IMR-90 (cell line): Measurements from ENCODE around the gene LYRM9. TPM values are rescaled to one million over a fixed set of nuclear protein-coding genes. Genes with fewer than 3 reads are reported as not detected.

Experiments used
- ATAC-seq: fragments of 200-7000 bp; cut with Tn5 transposase; 2 replicates; pipeline ENCODE4 v1.9.1; 2020; ENCODE audit warnings: low read depth, mild to moderate bottlenecking, moderate library complexity
- BruUV-seq: library from RNA; stranded (reverse); fragments of 400-500 nt; replicated peaks from 2 replicates; lab custom pipeline; 2021; lab: Mats Ljungman, UMichigan
- CTCF ChIA-PET: fragments of 300-600 bp; formaldehyde crosslinking; extraction: SDS; loops from one replicate; lab custom pipeline; 2021; ENCODE audit warnings: antibody characterized with exemption; lab: Yijun Ruan, JAX
- POLR2A ChIA-PET: fragments of 300-600 bp; sonication (Branson Sonifier 250); formaldehyde crosslinking; loops from one replicate; lab custom pipeline; 2022; ENCODE audit warnings: antibody characterized with exemption; ENCODE audit not compliant: unreplicated experiment; lab: Charles Lee
- DNase-seq: peaks from one replicate; pipeline ENCODE4 v3.0.0; 2013
- H2AFZ ChIP-seq: replicated peaks from 2 replicates; pipeline ENCODE3; 2013; ENCODE audit warnings: low read length, mild to moderate bottlenecking; ENCODE audit not compliant: poor library complexity
- H2AK5ac ChIP-seq: 2 replicates; pipeline ENCODE4 v1.6.1; 2013; ENCODE audit warnings: low read depth, low read length, inconsistent platforms
- H2AK9ac ChIP-seq: replicated peaks from 2 replicates; pipeline ENCODE3; 2013; ENCODE audit warnings: mild to moderate bottlenecking, low read depth, low read length, moderate library complexity; ENCODE audit not compliant: poor library complexity
- H2BK120ac ChIP-seq: 2 replicates; pipeline ENCODE4 v1.6.1; 2013; ENCODE audit warnings: low read depth, low read length, inconsistent platforms
- H2BK15ac ChIP-seq: 3 replicates; pipeline ENCODE4 v1.6.1; 2013; ENCODE audit warnings: low read depth, low read length, inconsistent platforms
- H2BK20ac ChIP-seq: 2 replicates; pipeline ENCODE4 v1.6.1; 2013; ENCODE audit warnings: low read depth, mild to moderate bottlenecking, inconsistent platforms, low read length, moderate library complexity
- H2BK5ac ChIP-seq: 2 replicates; pipeline ENCODE4 v1.6.1; 2013; ENCODE audit warnings: mild to moderate bottlenecking, low read depth, low read length, inconsistent platforms; ENCODE audit not compliant: poor library complexity, severe bottlenecking
- H3K14ac ChIP-seq: replicated peaks from 2 replicates; pipeline ENCODE4 v1.6.1; 2013; ENCODE audit warnings: low read depth, low read length, inconsistent platforms
- H3K18ac ChIP-seq: 2 replicates; pipeline ENCODE4 v1.6.1; 2013; ENCODE audit warnings: low read depth, low read length, control low read depth
- H3K23ac ChIP-seq: 2 replicates; pipeline ENCODE4 v1.6.1; 2013; ENCODE audit warnings: low read depth, low read length, inconsistent platforms
- H3K27ac ChIP-seq: 2 replicates; pipeline ENCODE4 v1.5.1; 2013; ENCODE audit warnings: mild to moderate bottlenecking, control low read depth, low read length; ENCODE audit not compliant: insufficient read depth
- H3K27me3 ChIP-seq: 2 replicates; pipeline ENCODE4 v1.6.1; 2013; ENCODE audit warnings: low read length; ENCODE audit not compliant: control insufficient read depth, insufficient read depth
- H3K36me3 ChIP-seq: 2 replicates; pipeline ENCODE4 v1.6.1; 2013; ENCODE audit warnings: low read length, mixed read lengths; ENCODE audit not compliant: control insufficient read depth, insufficient read depth
- H3K4ac ChIP-seq: 2 replicates; pipeline ENCODE4 v1.6.1; 2013; ENCODE audit warnings: low read depth, low read length, inconsistent platforms
- H3K4me1 ChIP-seq: 2 replicates; pipeline ENCODE4 v1.6.1; 2013; ENCODE audit warnings: low read length, mixed read lengths; ENCODE audit not compliant: control insufficient read depth, insufficient read depth
- H3K4me2 ChIP-seq: 2 replicates; pipeline ENCODE4 v1.6.1; 2013; ENCODE audit warnings: low read depth, mild to moderate bottlenecking, control low read depth, low read length, moderate library complexity
- H3K4me3 ChIP-seq: 2 replicates; pipeline ENCODE4 v1.5.1; 2013; ENCODE audit warnings: low read depth, mild to moderate bottlenecking, control low read depth, low read length, moderate library complexity; ENCODE audit not compliant: insufficient read depth
- H3K56ac ChIP-seq: 2 replicates; pipeline ENCODE4 v1.6.1; 2013; ENCODE audit warnings: low read length, inconsistent platforms; ENCODE audit not compliant: insufficient read depth; ENCODE audit errors: extremely low read depth
- H3K79me1 ChIP-seq, 2 experiments: 2 replicates each; pipeline ENCODE4 v1.6.1; 2013; ENCODE audit warnings: low read length in 2 of 2, inconsistent platforms in 1 of 2, low read depth in 1 of 2
- H3K9ac ChIP-seq: 2 replicates; pipeline ENCODE4 v1.6.1; 2013; ENCODE audit warnings: low read depth, low read length, control low read depth
- H3K9me1 ChIP-seq: 2 replicates; pipeline ENCODE4 v1.6.1; 2013; ENCODE audit warnings: low read length, inconsistent platforms; ENCODE audit not compliant: insufficient read depth
- H3K9me3 ChIP-seq: 2 replicates; pipeline ENCODE4 v1.6.1; 2013; ENCODE audit warnings: low read length; ENCODE audit not compliant: control insufficient read depth, insufficient read depth
- H4K20me1 ChIP-seq: 2 replicates; pipeline ENCODE4 v1.6.1; 2013; ENCODE audit warnings: low read length, inconsistent platforms; ENCODE audit not compliant: insufficient read depth
- H4K5ac ChIP-seq: 2 replicates; pipeline ENCODE4 v1.6.1; 2013; ENCODE audit warnings: mild to moderate bottlenecking, low read depth, low read length, control low read depth
- H4K8ac ChIP-seq, 2 experiments: 2 replicates each; pipeline ENCODE4 v1.6.1; 2013; ENCODE audit warnings: low read depth in 2 of 2, low read length in 2 of 2, control low read depth in 1 of 2, inconsistent platforms in 1 of 2
- H4K91ac ChIP-seq: 2 replicates; pipeline ENCODE4 v1.6.1; 2013; ENCODE audit warnings: low read depth, low read length, inconsistent platforms; ENCODE audit not compliant: insufficient read depth
- CEBPB ChIP-seq: IDR thresholded peaks from 2 replicates; pipeline ENCODE4 v1.6.1; 2012; ENCODE audit warnings: low read depth, low read length, improper control_type of control experiment
- CHD1 ChIP-seq: IDR thresholded peaks from 2 replicates; pipeline ENCODE4 v1.6.1; 2012; ENCODE audit warnings: low read depth, low read length, improper control_type of control experiment
- ELK1 ChIP-seq: fragments of 150-350 bp; IDR thresholded peaks from 2 replicates; pipeline ENCODE4 v1.6.1; 2016; ENCODE audit warnings: low read depth, mild to moderate bottlenecking, low read length, moderate library complexity, borderline replicate concordance
- MAFK ChIP-seq: IDR thresholded peaks from 2 replicates; pipeline ENCODE4 v1.6.1; 2012; ENCODE audit warnings: low read depth, low read length, improper control_type of control experiment
- MAZ ChIP-seq: IDR thresholded peaks from 2 replicates; pipeline ENCODE4 v1.6.1; 2012; ENCODE audit warnings: low read depth, mild to moderate bottlenecking, low read length, improper control_type of control experiment, moderate library complexity, borderline replicate concordance
- MXI1 ChIP-seq: IDR thresholded peaks from 2 replicates; pipeline ENCODE4 v1.6.1; 2012; ENCODE audit warnings: low read depth, mild to moderate bottlenecking, low read length, moderate library complexity, borderline replicate concordance
- NFE2L2 ChIP-seq: fragments of 150-350 bp; IDR thresholded peaks from 2 replicates; pipeline ENCODE4 v1.6.1; 2016; ENCODE audit warnings: low read depth, mild to moderate bottlenecking, low read length
- RCOR1 ChIP-seq: IDR thresholded peaks from 2 replicates; pipeline ENCODE4 v1.6.1; 2012; ENCODE audit warnings: mild to moderate bottlenecking, low read length, improper control_type of control experiment; ENCODE audit not compliant: insufficient replicate concordance
- RFX5 ChIP-seq: IDR thresholded peaks from 2 replicates; pipeline ENCODE4 v1.8.0; 2012; ENCODE audit warnings: low read depth, mild to moderate bottlenecking, low read length, moderate library complexity
- SMC3 ChIP-seq: fragments of 150-350 bp; IDR thresholded peaks from 2 replicates; pipeline ENCODE4 v1.6.1; 2016; ENCODE audit warnings: low read depth, mild to moderate bottlenecking, antibody characterized with exemption, low read length, moderate library complexity
- USF2 ChIP-seq: fragments of 150-350 bp; IDR thresholded peaks from 2 replicates; pipeline ENCODE4 v1.6.1; 2017; ENCODE audit warnings: mild to moderate bottlenecking, antibody characterized with exemption, low read length, low read depth
- WGBS, 2 experiments: methylation state at CpG; one replicate each; pipeline versions ENCODE4 v1.1.5 to v1.1.7; 2013; ENCODE audit warnings: missing lambda C conversion rate in 2 of 2; ENCODE audit not compliant: insufficient read length in 1 of 2; ENCODE audit errors: extremely low coverage in 2 of 2; 5-methylcytosine and 5-hydroxymethylcytosine counted together
- dilution Hi-C: fragments of 300-500 bp; cut with HindIII; formaldehyde crosslinking; loops from one replicate; pipeline ENCODE4 v1.14.3; 2018; ENCODE audit warnings: low sequenced_read_pairs; ENCODE audit not compliant: unreplicated experiment
- in situ Hi-C: fragments of 300-500 bp; cut with MboI; formaldehyde crosslinking; loops from 3 replicates; pipeline ENCODE4 v1.14.3; 2019; ENCODE audit warnings: low sequenced_read_pairs, inconsistent platforms, mixed read lengths
- intact Hi-C: fragments of 100-400 bp; cut with micrococcal nuclease; formaldehyde crosslinking; loops from 2 replicates; pipeline ENCODE4 v1.10.0; 2022
- polyA plus RNA-seq, 3 experiments: library from polyadenylated mRNA; depleted of rRNA; stranded (reverse); fragments of >200 nt; gene quantifications; 2 replicates each; pipeline ENCODE4 v1.2.3, GENCODE V29; 2012; ENCODE audit warnings: low replicate concordance in 1 of 3
- total RNA-seq: library from RNA; depleted of rRNA; stranded (reverse); fragments of >200 nt; gene quantifications from 2 replicates; pipeline ENCODE4 v1.2.3, GENCODE V29; 2012

Gene LYRM9
- total and polyA plus RNA-seq, 2 of the 4 experiments (the other 2 are of a cell fraction) = 3.2 to 4.8 TPM

- in situ Hi-C loops = no loop called here
- H2BK20ac ChIP-seq = no peak overlapping the region
- TF ChIP-seq NFE2L2 (no peak), MAFK (no peak), USF2 (no peak), MAZ (no peak), CHD1 (no peak), RFX5 (no peak), SMC3 (no peak), ELK1 (no peak), MXI1 (no peak), CEBPB (no peak), RCOR1 (no peak)
- H3K9me1 ChIP-seq = no peaks in the 10 kb centered on the region
- no peak overlapping the region for H3K18ac ChIP-seq
- no peak overlapping the region for H4K5ac ChIP-seq
- H3K56ac ChIP-seq = no peak overlapping the region
- H4K8ac ChIP-seq = no peak overlapping the region
- no peak overlapping the region for H3K4me3 ChIP-seq
- DNase-seq (no peak), ATAC-seq (no peak)
- no peak overlapping the region for H3K9ac ChIP-seq
- H3K23ac ChIP-seq = no peak overlapping the region
- POLR2A ChIA-PET = no interaction called here
- H3K14ac ChIP-seq = no peak overlapping the region
- no TSS peak for BruUV-seq
- H3K4me1 ChIP-seq = no peaks in the 10 kb centered on the region
- no peak overlapping the region for H2AFZ ChIP-seq
- WGBS, 2 experiments = 72% methylated on average over 3 of the region's 3 CpGs; no CpG with 5 or more reads in 1 of the 2 experiments
- no peak overlapping the region for H3K4me2 ChIP-seq
- no peak overlapping the region for H2BK120ac ChIP-seq
- H2BK15ac ChIP-seq = no peak overlapping the region
- H2BK5ac ChIP-seq = no peak overlapping the region
- no peaks in the 10 kb centered on the region for H3K36me3 ChIP-seq
- no peaks in the 10 kb centered on the region for H3K79me1 ChIP-seq
- dilution Hi-C loops = no loop called here
- H2AK5ac ChIP-seq = no peak overlapping the region
- CTCF ChIA-PET = no interaction called here
- no peak overlapping the region for H4K91ac ChIP-seq
- H3K27me3 ChIP-seq = peaks cover 7% of the 10 kb centered on the region
- intact Hi-C loops = no loop called here
- H2AK9ac ChIP-seq = no peak overlapping the region
- no peak overlapping the region for H3K4ac ChIP-seq
- H4K20me1 ChIP-seq = no peaks in the 10 kb centered on the region
- no peak overlapping the region for H3K27ac ChIP-seq
- no peaks in the 10 kb centered on the region for H3K9me3 ChIP-seq
These were observed 27.4 kb upstream of the LYRM9 start for GRCh38 chr17:27920569-27920968.
